DND-41 (cell line): ENCODE results near the gene ATP1A3.
A peak's percentile ranks its signal among the peaks of the same experiment; 100 is the strongest.

Experiments
- ATAC-seq: fragments of 200-7000 bp; cut with Tn5 transposase; 3 replicates; pipeline ENCODE4 v1.9.1; 2021; ENCODE audit warnings: low read depth; ENCODE audit not compliant: insufficient read depth
- DNase-seq: peaks from one replicate; pipeline ENCODE4 v3.0.0-alpha.2; 2020
- H2AFZ ChIP-seq: 2 replicates; pipeline ENCODE4 v1.6.0; 2012; ENCODE audit warnings: low read depth, low read length
- H3K27ac ChIP-seq: 2 replicates; pipeline ENCODE4 v1.5.1; 2012; ENCODE audit warnings: low read length, inconsistent platforms
- H3K27me3 ChIP-seq: fragments of 200-600 bp; sonication (generic); 2 replicates; pipeline ENCODE4 v1.6.0; 2012; ENCODE audit warnings: low read length, mild to moderate bottlenecking, inconsistent platforms; ENCODE audit not compliant: insufficient read depth, poor library complexity
- H3K36me3 ChIP-seq: 2 replicates; pipeline ENCODE4 v1.5.1; 2012; ENCODE audit warnings: low read length, inconsistent platforms; ENCODE audit not compliant: insufficient read depth
- H3K4me1 ChIP-seq: 2 replicates; pipeline ENCODE4 v1.5.1; 2012; ENCODE audit warnings: mild to moderate bottlenecking, low read length; ENCODE audit not compliant: insufficient read depth
- H3K4me2 ChIP-seq: 2 replicates; pipeline ENCODE4 v1.6.0; 2012; ENCODE audit warnings: mild to moderate bottlenecking, moderate library complexity, low read length, inconsistent platforms; ENCODE audit not compliant: insufficient read depth
- H3K4me3 ChIP-seq, 2 experiments: fragments of 200-600 bp in 1 of 2; shearing (Covaris generic) in 1 of 2; 2 replicates each; pipeline ENCODE4 v1.5.1; 2012 to 2016; ENCODE audit warnings: inconsistent platforms in 2 of 2, low read length in 2 of 2, mild to moderate bottlenecking in 2 of 2, low read depth in 1 of 2, moderate library complexity in 1 of 2
- H3K79me2 ChIP-seq: 2 replicates; pipeline ENCODE4 v1.6.0; 2012; ENCODE audit warnings: low read length, inconsistent platforms; ENCODE audit not compliant: insufficient read depth
- H3K9ac ChIP-seq: 2 replicates; pipeline ENCODE4 v1.6.0; 2012; ENCODE audit warnings: low read depth, mild to moderate bottlenecking, inconsistent platforms, low read length, moderate library complexity
- H3K9me3 ChIP-seq: 2 replicates; pipeline ENCODE4 v1.5.1; 2012; ENCODE audit warnings: low read length, moderate library complexity, mild to moderate bottlenecking, inconsistent platforms; ENCODE audit not compliant: insufficient read depth, severe bottlenecking
- H4K20me1 ChIP-seq: 2 replicates; pipeline ENCODE4 v1.6.0; 2012; ENCODE audit warnings: low read length; ENCODE audit not compliant: insufficient read depth
- EZH2 ChIP-seq: IDR thresholded peaks from 3 replicates; pipeline ENCODE4 v1.6.1; 2012; ENCODE audit warnings: borderline replicate concordance, low read depth, mild to moderate bottlenecking, moderate library complexity, low read length, inconsistent platforms; ENCODE audit not compliant: severe bottlenecking
- TF ChIP-seq, protein P1 (sequence below): IDR thresholded peaks from 2 replicates; pipeline ENCODE4 v1.5.1; 2012; ENCODE audit warnings: borderline replicate concordance, low read length, moderate library complexity, mild to moderate bottlenecking; ENCODE audit not compliant: poor library complexity, severe bottlenecking; ENCODE audit errors: extremely low read depth

The ATP1A3 gene

DNA sequence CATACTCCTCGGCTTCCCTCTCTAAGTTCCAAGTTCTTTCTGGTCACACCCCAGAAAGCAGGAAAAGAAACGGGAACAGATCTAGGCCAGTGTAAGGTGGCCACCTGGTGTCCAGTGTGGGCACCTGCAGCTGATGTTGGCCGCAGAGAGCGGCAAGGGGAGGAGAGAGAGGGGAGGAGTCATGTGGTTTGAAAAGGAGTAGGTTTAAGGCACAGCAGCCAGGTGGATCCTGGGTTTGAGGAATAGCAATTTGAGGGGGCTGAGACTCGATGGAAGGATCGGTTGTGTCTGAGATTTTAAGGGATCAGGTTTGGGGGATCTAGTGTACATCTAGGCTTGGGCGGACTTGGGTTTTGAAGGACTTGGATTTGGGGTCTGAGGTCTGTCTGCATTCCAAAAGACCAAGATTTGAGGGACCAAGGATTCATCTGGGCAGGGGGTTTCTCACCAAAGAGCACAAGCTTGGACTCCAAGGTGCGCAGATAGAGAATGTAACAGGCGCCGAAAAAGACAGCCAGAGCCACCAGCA is 36.1 kb downstream of the ATP1A3 start:
- Histone ChIP-seq H2AFZ (no peak overlapping the region), H3K27me3 (no peaks in the 10 kb centered on the region), H3K9me3 (no peaks in the 10 kb centered on the region), H3K4me3 (peak overlapping the region; percentile 33 to 74; a peak in 3 of 4 replicates), H3K4me2 (peak overlapping the region; percentile 94), H3K79me2 (peaks cover 11% of the 10 kb centered on the region), H3K27ac (peak overlapping the region; percentile 44; the same call in 1 of the 2 replicates), H3K4me1 (peaks cover 22% of the 10 kb centered on the region), H3K9ac (peak overlapping the region; percentile 73), H3K36me3 (peaks cover 19% of the 10 kb centered on the region), H4K20me1 (0 out of 2 replicates have a peak, but pooled peaks cover 8% of the 10 kb centered on the region)
- DNase-seq (peak; percentile 46), ATAC-seq (no peak)
- TF ChIP-seq EZH2, result no peak
- TF ChIP-seq, protein P1, sequence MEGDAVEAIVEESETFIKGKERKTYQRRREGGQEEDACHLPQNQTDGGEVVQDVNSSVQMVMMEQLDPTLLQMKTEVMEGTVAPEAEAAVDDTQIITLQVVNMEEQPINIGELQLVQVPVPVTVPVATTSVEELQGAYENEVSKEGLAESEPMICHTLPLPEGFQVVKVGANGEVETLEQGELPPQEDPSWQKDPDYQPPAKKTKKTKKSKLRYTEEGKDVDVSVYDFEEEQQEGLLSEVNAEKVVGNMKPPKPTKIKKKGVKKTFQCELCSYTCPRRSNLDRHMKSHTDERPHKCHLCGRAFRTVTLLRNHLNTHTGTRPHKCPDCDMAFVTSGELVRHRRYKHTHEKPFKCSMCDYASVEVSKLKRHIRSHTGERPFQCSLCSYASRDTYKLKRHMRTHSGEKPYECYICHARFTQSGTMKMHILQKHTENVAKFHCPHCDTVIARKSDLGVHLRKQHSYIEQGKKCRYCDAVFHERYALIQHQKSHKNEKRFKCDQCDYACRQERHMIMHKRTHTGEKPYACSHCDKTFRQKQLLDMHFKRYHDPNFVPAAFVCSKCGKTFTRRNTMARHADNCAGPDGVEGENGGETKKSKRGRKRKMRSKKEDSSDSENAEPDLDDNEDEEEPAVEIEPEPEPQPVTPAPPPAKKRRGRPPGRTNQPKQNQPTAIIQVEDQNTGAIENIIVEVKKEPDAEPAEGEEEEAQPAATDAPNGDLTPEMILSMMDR, result peak; percentile 61

DNA sequence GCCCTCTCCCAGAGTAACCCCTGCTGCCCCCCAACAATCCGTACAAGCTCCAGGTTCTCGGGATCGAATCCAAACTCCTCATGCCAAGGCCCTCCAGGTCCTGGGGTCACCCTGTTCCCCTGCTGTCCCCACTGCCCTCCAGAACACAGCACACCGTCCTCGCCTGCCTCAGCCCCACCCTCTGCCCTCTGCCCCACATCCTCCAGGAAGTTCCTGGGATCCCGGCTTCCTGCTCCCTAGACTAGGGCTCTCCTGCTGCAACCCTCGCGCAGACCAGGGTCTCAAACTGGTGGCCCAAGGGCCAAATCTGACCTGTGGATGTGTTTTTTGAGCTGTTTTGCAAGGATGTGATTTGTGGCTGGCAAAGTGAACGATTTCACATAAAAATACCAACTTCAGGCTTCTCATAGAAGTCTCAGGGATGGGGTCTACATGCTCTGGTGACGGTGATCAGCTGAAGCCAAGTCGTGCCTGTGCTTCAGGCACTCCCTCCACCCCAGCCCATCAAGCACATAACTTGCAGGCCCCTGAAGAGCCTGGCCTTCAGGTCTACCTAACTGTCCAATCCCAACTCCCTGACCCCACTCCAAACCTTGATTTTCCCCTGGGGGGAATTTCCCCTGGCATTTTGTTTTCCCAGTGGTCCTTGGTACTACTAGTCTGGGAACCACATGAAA is 36.7 kb downstream of the ATP1A3 start:
- peaks cover 19% of the 10 kb centered on the region for H3K36me3 ChIP-seq
- H3K27ac ChIP-seq, result no peak overlapping the region
- no peak overlapping the region for H2AFZ ChIP-seq
- H3K9me3 ChIP-seq, result no peaks in the 10 kb centered on the region
- peaks cover 11% of the 10 kb centered on the region for H3K79me2 ChIP-seq
- H3K4me3 ChIP-seq, result no peak overlapping the region
- ATAC-seq (no peak), DNase-seq (no peak)
- H4K20me1 ChIP-seq, result 0 out of 2 replicates have a peak, but pooled peaks cover 8% of the 10 kb centered on the region
- H3K4me2 ChIP-seq, result peak overlapping the region; percentile 94
- H3K4me1 ChIP-seq, result peaks cover 22% of the 10 kb centered on the region
- H3K9ac ChIP-seq, result 0 out of 2 replicates have a peak overlapping the region, but pooled peaks have one; percentile 17
- H3K27me3 ChIP-seq, result no peaks in the 10 kb centered on the region
- TF ChIP-seq, protein P1, result no peak
- no peak for TF ChIP-seq EZH2

DNA sequence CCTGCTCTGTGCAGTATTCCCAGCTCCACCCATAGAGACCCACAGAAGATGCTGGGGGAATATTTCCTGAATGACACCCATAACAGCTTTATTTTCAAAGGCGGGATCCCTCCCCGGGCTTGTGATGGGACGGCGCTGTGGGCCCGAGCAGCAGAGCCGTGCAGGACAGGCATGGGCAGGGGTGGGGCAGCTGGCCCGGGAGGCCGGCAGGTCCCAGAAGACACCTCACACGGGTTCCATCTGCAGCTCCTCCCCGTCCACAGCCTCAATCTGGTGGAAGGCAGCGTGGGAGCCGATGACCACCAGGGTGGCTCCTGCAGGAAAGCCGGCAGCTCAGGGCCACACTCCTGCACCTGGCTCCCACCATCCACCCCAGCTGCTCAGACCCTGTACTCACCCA is 37.4 kb downstream of the ATP1A3 start:
- no peak overlapping the region for H3K27ac ChIP-seq
- no peaks in the 10 kb centered on the region for H3K27me3 ChIP-seq
- no peaks in the 10 kb centered on the region for H3K9me3 ChIP-seq
- no peak overlapping the region for H3K9ac ChIP-seq
- DNase-seq (no peak), ATAC-seq (no peak)
- H3K4me2 ChIP-seq, result no peak overlapping the region
- no peak overlapping the region for H3K4me3 ChIP-seq
- TF ChIP-seq EZH2, result no peak
- TF ChIP-seq, protein P1, result no peak
- peaks cover 11% of the 10 kb centered on the region for H3K79me2 ChIP-seq
- H4K20me1 ChIP-seq, result 0 out of 2 replicates have a peak, but pooled peaks cover 8% of the 10 kb centered on the region
- H3K4me1 ChIP-seq, result peaks cover 25% of the 10 kb centered on the region
- H2AFZ ChIP-seq, result no peak overlapping the region
- H3K36me3 ChIP-seq, result peaks cover 19% of the 10 kb centered on the region

DNA sequence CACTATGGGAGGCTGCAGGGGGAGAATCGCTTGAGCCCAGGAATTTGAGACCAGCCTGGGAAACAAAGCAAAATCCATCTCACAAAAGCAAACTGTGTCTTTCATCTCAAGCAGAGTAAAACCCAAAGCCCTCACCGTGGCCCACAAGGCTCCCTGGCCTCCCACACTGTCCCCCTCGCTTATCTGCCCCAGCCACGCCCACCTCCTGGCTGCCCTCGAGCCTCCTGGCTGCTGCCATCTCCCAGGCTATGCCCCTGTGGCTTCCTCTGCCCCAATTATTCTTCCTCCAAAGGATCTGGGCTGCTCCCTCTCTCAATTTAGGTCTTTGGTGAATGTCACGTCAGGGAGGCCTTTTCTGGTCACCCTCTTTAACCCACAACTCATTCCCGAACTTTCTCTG is 38.5 kb downstream of the ATP1A3 start:
- Histone ChIP-seq H3K9ac (no peak overlapping the region), H3K36me3 (peaks cover 19% of the 10 kb centered on the region), H3K27ac (no peak overlapping the region), H3K4me2 (no peak overlapping the region), H3K79me2 (peaks cover 11% of the 10 kb centered on the region), H3K27me3 (no peaks in the 10 kb centered on the region), H3K4me1 (peaks cover 28% of the 10 kb centered on the region), H3K4me3 (no peak overlapping the region), H2AFZ (no peak overlapping the region), H3K9me3 (no peaks in the 10 kb centered on the region), H4K20me1 (0 out of 2 replicates have a peak, but pooled peaks cover 8% of the 10 kb centered on the region)
- DNase-seq, result no peak
- no peak for TF ChIP-seq EZH2
- TF ChIP-seq, protein P1, result no peak
- ATAC-seq, result no peak
